ENCODE results near the gene GRID1.
"Not testable (repeated sequence)": the region's sequence is repeated elsewhere in the genome, so short reads cannot be mapped to it uniquely, and the experiment has no call there.

Gene GRID1

DNA sequence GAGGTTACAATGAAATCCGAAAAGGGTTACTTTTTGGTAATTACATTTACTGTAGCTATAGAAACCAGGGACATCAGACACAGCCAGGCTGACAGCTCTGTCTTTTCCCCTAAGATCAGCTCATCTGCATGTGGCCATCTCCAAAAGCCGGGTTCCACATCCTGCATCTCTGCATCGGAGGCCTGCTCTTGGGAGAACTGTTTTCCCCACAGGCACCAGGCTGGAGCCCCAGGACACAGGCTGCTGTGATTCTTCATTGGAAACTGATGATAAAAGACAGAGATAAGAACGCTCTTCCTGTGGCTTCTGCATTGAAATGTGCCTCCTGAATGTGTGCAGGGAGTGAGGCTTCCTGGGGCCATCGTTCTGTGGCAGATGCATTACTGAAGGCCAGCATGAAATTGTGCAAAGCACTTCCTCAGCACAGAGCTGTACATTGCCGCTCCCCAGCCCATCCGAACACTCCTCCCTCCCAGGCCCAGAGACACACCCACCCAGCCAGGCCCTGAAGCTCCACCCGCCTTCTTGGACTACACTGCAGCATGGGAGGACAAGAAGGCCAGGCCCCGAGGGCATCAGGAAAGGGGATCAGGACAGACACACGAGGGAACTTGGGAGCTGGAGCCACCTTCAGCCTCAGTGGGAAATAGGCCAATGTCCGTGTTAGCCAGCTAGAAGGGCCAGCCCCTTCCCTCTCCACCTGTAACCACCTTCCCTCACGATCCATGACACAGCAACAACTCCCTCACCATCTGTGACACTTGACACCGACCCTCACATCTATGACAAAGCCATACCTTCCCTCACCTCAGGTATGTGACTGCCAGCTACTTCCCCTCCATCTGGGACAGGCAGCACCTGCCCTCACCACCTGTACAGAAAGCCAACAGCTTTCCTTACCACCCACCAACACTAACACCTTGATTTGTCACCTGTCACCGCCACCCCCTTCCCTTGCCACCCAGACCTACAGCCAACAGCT is 113.2 kb downstream of the GRID1 start:
- no peak for DNase-seq
- in situ Hi-C loops (cut with MboI; ENCODE audit: low pct_unique_long_range_greater_than_20kb, low sequenced_read_pairs): no loop called here

DNA sequence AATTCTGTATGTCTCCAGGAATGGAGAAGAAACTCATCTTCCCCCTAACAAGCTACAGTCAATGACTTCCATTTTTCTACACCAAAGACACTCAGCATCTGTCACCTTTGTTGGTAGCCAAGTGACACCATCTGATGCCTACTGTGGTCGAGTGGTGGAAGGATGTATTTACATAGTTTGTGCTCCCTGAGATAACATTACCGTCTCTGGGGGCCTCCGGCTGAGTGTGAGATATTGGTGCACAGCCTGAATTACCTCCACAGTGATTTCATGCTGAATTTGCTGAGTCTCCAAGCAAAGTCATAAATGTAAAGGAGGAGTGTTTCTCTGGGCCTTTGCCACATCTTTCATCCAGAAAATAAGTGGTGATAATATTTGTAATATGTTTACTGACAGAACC is 114.0 kb downstream of the GRID1 start:
- no peak for DNase-seq
- in situ Hi-C loops (cut with MboI; ENCODE audit: low pct_unique_long_range_greater_than_20kb, low sequenced_read_pairs): no loop called here

DNA sequence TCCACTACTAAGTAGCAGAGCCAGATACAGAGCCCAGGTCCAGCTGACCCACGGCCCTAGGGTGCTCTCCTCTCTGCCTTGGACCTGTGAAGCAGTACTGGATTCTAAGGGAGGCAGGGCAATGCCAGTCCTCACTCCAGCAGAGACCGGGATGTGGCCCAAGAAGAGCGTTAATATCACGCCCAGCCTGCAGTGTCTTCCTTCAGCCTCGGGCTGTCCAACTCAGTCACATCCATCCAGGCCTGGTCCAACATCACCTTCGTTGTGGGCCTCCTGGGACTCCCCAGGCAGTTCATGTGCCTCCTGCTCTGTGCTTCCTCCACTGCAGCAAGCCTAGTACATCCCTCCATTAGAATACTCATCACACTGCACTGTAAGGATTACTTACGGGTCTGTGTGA is 114.5 kb downstream of the GRID1 start:
- no peak for DNase-seq
- in situ Hi-C loops (cut with MboI; ENCODE audit: low pct_unique_long_range_greater_than_20kb, low sequenced_read_pairs): no loop called here

DNA sequence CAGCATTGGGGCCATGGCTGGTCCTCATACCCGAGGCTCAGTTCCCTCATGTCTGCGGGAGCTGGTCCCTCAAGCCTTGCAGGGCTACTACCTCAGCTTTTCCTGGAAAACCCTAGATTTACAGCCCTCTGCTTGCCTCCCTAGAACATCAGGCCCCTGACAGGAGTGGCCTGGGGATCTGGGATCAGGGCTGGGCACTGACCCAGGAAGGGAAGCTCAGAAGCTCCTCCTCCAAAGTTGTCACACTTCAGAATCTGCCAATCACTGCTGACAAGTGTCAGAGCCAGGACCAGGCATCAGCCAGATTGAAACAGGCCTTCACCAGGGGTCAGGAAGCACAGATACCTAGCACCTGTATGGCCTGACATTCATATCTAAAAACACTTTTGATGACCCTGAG is 115.2 kb downstream of the GRID1 start:
- in situ Hi-C loops (cut with MboI; ENCODE audit: low pct_unique_long_range_greater_than_20kb, low sequenced_read_pairs): no loop called here
- DNase-seq: no peak

DNA sequence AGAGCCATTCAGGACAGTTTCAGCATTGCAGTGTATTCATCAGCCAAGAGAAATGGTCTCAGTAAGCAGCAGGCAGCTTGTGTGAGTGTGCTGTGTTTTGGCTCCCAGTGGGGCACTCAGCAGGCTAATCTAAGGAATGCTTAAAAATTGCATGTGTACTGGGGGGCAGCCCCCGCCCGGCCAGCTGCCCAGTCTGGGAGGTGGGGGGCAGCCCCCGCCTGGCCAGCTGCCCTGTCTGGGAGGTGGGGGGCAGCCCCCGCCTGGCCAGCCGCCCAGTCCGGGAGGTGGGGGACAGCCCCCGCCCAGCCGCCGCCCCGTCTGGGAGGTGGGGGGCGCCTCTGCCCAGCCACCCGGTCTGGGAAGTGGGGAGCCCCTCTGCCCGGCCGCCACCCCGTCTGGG is 116.2 kb downstream of the GRID1 start:
- in situ Hi-C loops (cut with MboI; ENCODE audit: low pct_unique_long_range_greater_than_20kb, low sequenced_read_pairs): no loop called here

DNA sequence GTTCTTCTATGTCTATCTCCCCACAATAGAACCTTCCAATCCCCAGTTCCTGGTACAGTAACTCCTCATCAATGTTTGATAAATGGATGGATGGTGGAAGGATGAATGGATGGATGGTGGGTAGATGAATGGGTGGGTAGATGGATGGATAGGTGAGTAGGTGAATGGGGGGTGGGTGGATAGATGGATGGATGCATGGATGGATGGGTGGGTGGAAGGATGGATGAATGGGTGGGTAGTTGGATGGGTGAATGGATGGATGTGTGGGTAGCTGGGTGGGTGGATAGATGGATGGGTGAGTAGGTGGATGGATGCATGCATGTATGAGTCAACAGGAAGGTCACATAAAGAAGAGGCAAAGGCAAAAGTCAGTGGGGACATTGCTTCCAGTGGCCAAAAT is 116.8 kb downstream of the GRID1 start:
- in situ Hi-C loops (cut with MboI; ENCODE audit: low pct_unique_long_range_greater_than_20kb, low sequenced_read_pairs): no loop called here
- DNase-seq: no peak

More for the DNA sequence above, 116.2 kb downstream of the GRID1 start:
- DNase-seq: no peak

DNA sequence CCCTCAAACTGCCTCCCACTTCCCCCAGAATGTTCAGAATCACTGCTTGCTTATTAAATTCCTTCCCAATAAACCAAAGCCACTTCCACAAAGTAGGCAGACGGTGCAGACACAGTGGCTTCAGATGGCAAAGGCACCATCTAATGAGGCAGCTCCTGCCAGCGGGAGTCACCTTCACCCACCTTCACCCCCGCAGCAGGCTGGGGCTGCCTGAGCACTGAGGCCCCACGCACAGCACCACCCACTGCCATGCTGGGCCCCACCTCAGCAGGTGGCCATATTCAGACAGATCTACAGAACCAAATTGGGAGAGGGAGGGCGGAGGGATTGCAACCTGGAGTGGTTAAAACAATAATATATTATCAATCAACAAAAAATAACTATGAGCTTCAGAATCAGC is 118.5 kb downstream of the GRID1 start:
- in situ Hi-C loops (cut with MboI; ENCODE audit: low pct_unique_long_range_greater_than_20kb, low sequenced_read_pairs): no loop called here

DNA sequence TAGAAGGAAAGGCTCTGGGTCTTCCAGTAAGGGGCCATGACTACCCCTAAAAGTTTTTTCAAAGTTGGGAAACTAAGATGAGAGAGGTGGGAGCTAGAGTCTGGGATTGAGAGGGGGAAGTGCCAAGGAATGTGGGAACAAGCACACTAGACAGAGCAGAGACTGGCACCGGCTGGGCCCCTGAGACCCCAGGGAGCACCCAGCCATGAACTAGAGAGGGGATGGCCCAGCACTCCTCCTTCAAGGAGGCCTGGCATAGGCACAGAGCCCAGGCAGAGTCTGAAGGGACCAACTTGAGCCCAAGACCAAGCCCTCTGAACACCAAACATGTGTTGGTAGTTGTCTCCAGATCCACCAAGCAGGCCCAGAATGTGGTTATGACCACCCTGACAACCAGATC is 119.0 kb downstream of the GRID1 start:
- in situ Hi-C loops (cut with MboI; ENCODE audit: low pct_unique_long_range_greater_than_20kb, low sequenced_read_pairs): no loop called here
- no peak for DNase-seq

More for the DNA sequence above, 118.5 kb downstream of the GRID1 start:
- DNase-seq: no peak

DNA sequence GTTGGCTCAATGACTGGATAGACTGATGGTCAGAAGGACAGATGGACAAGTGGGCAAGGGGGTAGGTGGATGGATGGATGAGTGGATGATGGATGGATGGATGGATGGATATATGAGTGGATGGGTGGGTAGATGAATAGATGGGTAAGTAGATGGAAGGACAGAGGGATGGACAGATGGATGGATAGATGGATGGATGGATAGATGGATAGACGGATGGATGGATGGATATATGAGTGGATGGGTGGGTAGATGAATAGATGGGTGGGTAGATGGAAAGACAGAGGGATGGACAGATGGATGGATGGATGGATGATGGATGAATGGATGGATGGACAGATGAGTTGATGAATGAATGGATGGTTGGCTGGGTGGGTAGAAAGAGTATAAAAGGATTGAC is 119.5 kb downstream of the GRID1 start:
- no peak for DNase-seq
- in situ Hi-C loops (cut with MboI; ENCODE audit: low pct_unique_long_range_greater_than_20kb, low sequenced_read_pairs): no loop called here

DNA sequence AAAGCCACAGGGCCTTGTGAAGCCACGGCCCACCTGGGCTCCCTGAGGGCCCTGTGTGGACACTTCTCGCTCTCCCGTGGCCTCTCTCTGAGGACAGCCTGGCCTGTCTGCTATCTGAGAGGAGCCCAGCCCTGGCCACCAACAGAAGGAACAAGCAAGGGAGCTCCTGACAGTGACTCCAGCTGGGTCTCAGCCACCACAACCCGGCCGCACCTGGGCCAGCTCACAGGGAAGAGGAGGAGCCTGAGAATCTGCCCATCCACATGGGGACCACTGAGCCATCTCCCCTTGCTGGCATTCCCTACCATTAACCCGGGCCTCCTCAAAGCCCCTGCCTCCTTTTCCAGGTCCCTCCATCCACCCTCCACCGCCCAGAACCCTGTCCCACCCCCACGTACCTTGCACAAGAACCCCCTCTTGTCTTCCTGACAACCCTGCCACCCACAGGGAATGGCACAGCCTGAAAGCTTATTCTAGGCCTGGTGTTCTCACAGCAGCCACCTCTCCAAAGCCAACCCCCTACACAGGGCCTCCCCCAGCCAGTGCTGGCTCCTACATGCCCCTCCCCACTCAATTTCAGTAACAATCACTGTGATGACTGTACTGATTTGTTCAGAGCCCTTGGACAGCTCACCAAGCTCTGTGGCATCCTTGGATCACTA is 120.2 kb downstream of the GRID1 start:
- no peak for DNase-seq
- in situ Hi-C loops (cut with MboI; ENCODE audit: low pct_unique_long_range_greater_than_20kb, low sequenced_read_pairs): no loop called here

DNA sequence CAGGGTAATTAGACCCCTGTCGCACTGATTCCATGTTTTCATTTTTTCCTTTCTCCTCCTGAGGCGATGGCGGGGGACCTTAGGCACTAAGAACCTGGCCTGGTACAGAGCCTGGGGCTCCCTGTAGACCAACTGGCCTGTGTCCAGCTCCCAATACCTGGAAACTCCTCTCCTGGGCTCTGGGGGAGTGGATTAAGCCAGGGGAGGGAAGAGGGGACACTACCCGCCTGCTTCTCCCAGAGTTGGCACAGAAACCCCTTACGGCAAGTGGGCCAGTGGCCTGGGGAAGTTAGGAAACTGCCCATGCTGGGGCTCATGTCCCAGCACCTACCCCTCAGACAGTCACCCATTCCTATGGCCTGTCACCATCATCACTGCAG is 121.6 kb downstream of the GRID1 start:
- DNase-seq: no peak
- in situ Hi-C loops (cut with MboI; ENCODE audit: low pct_unique_long_range_greater_than_20kb, low sequenced_read_pairs): no loop called here

DNA sequence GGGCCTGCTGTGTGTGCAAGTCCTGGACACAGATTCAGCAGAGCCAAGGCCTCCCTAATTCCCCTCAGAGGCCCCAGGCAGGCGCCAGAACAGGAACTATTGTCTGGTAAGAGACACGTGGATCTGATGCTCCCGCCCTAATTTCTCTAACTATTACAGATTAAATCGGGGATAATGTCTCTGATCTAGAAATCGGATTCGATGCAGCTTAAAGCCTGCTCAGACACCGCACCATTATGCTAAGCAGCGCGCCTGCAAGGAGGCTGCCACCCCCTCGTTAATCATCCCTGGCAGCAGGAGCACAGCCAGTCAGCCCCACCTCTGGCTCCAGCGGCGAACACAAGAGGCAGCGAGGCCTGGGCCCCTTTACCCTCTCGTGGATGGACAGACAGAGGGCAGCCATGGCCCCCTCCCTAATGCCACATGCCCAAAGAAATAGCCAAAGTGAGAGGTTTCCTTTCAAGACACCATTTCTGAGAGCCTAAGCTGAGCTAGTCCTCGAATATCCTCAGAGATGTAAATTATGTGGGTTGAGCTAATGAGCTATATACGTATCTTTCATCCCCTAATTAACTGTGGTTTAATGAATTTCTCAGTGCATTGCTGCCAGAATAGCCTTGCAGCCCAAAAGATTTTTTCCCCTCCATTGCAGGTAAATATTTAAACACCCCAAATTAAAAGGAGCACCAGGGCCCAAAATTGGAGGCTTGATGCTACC is 122.1 kb downstream of the GRID1 start:
- no peak for DNase-seq
- in situ Hi-C loops (cut with MboI; ENCODE audit: low pct_unique_long_range_greater_than_20kb, low sequenced_read_pairs): no loop called here

DNA sequence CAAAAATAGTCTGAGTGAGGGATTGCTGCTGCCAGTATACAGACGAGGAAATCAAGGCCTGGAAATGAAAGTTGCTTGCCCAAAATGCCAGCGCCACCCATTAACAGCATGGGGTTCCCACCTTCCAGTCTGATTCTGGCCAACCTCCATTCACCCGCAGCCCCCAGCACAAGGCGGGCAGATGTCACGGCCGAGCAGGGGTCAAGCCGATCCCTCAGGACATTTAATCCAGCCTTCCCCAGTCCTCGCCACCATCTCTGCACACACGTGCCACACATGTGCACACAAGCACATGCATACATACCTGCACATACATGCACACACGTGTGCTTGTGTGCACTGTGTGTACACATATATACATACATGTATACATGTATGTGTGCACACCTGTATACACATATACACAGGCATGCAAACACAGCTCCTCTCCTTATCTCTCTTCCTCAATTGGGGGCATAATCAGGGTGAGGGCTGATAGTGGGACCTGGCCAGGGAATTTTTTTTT is 122.9 kb downstream of the GRID1 start:
- in situ Hi-C loops (cut with MboI; ENCODE audit: low pct_unique_long_range_greater_than_20kb, low sequenced_read_pairs): no loop called here
- no peak for DNase-seq

DNA sequence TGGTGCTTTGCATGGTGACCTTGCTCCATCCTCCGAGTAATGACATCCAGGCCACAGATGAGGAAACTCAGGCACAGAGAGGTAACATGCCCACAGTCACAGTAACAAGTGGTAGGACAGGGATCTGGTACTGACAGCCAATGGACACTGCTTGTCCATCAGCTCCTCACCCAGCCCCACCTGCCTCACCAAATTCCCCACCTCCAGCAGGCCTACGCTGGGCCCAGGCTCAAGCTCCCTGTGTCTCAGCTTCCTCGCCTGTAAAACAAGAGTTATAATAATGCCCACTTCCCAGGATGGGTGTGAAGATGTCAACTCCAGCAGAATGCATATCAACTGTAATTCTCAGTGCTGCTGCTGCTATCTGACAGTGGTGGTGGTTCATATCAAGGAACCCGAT is 123.8 kb downstream of the GRID1 start:
- in situ Hi-C loops (cut with MboI; ENCODE audit: low pct_unique_long_range_greater_than_20kb, low sequenced_read_pairs): no loop called here
- DNase-seq: no peak

DNA sequence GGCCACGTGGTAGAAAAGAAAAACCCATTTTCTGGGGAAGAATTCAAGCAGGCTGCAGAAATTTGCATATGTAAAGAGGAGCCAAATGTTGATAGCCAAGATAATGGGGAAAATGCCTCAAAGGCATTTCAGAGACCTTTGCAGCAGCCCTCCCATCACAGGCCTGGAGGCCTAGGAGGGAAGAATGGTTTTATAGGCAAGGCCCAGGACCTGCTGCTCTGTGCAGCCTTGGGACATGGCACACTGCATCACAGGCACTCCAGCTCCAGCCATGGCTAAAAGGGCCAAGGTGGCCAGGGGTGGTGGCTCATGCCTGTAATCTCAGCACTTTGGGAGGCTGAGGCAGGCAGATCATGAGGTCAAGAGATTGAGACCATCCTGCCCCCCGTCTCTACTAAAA is 128.5 kb downstream of the GRID1 start:
- in situ Hi-C loops (cut with MboI; ENCODE audit: low pct_unique_long_range_greater_than_20kb, low sequenced_read_pairs); DNase-seq: not testable (repeated sequence)

DNA sequence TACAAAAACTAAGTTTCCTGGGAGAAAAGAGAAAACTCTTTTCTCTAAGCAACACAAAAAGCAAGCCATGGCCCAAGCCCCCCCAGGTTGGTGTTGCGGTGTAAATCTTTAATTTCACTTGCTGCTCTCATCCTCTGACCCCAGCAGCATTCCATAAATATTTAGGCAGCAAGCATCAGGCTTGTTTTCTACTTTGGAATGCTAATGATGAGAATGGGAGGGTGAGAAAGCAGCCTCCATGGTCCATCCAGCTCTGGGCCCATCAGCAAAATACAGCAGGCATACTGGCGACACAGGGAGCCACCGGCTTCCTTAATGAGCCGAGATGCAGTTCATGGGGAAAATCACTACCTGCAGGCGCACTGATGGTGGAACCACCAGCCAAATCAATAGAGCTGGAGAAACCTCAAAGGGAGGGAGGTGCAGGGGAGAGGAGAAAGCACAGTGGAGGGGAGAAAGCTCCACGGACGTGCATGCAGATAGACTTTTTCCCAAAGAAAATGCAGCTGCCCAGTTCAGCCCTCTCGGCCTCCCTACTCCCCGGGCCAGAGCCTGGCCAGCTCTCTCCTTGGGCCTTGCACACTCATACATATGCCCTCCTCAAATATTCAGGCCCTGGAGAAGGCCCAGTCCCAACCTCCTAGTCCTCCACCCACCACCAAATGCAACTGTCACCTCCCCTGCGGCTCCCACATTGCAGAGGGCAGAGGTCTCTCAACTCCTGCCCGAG is 131.9 kb downstream of the GRID1 start:
- in situ Hi-C loops (cut with MboI; ENCODE audit: low pct_unique_long_range_greater_than_20kb, low sequenced_read_pairs): no loop called here
- DNase-seq: no peak

DNA sequence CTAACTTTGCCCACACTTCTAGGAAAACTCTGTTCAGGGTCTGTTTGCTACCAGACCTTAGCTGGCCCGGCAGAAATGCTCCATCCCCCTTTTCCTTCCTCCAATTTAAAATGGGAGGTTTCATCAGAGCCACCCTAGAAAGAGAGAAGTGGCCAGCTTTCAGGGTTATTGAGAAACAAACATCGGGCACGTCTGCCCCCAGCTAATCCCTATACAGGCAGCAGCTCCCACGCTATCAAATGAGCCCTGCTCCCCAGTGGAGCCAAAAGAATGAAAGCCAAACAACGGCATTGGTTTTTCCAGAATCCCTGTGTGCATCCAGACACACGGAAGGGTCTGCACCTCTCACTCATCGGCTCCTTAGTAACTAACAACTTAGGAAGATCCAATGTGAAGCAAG is 132.5 kb downstream of the GRID1 start:
- in situ Hi-C loops (cut with MboI; ENCODE audit: low pct_unique_long_range_greater_than_20kb, low sequenced_read_pairs): no loop called here
- DNase-seq: no peak

DNA sequence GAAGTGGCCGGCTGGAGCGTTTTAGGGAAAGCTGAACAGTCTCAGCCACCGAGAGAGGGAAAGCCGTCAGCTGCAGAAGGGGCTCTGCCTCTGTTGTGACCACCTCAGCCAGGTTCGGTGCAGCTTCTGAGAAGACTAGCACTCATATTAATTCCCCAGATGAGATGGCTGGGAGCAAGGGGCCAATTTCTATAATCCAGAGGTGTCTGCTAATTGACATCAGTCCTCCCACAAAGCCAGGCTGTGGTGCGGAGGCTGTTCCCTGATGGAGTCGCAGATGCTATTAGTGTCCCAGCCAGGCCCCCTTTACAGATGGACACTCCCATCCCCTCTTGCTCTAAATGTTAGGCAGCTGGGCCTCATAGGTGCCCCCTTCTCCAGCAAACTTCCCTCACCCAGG is 133.5 kb downstream of the GRID1 start:
- DNase-seq: no peak
- in situ Hi-C loops (cut with MboI; ENCODE audit: low pct_unique_long_range_greater_than_20kb, low sequenced_read_pairs): no loop called here

DNA sequence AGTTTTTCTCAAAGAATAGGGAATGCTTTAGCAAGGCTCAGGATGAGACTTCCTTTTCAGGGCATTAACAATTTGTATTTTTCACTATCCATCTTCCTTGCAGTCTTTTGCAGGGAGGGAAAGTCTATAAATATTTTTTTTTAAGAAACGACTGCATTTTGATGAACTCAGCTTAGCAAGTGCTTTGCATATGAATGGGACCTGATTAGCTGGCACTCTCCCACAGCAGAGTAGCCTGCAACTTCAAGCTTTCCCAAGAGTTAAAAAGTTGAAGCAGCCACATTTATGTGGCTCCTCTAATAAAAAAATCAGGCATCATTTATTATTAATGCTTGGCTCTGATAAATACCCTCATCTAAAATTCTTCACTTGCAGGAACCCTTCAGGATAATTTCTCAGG is 134.0 kb downstream of the GRID1 start:
- DNase-seq: no peak
- in situ Hi-C loops (cut with MboI; ENCODE audit: low pct_unique_long_range_greater_than_20kb, low sequenced_read_pairs): no loop called here
